ENCODE data around the gene HSFX3. TPM values are rescaled to one million over a fixed set of nuclear protein-coding genes. Genes with fewer than 3 reads are reported as not detected.
"Not testable (repeated sequence)": the region's sequence is repeated elsewhere in the genome, so short reads cannot be mapped to it uniquely, and the experiment has no call there.

The HSFX3 gene
- total RNA-seq, 1 experiment from 2014 or later: not detected

DNA sequence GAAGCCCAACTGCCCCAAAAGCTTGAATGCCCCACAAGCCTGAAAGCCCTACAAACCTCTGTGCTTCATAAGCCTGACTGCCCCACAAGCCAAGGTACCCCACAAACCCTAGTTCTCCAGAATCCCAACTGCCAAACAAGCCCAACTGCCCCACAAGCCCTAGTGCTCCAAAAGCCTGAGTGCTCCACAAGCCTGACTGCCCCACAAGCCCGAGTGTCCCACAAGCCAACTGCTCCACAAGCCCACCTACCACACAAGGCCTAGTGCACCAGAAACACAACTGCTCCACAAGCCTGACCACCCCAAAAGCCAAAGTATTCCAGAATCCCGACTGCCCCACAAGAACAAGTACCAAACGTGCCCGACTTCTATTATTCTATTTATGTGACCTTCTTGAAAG is 13.6 kb upstream of the HSFX3 start:
- ChIA-PET POLR2A (ENCODE audit: low non-redundant PET) (no interaction called here), CTCF (no interaction called here)
- intact Hi-C loops (cut with micrococcal nuclease; ENCODE audit: unreplicated experiment): no loop called here
- no peaks in the 10 kb centered on the region for H3K4me1 ChIP-seq (ENCODE audit: insufficient read depth, low read length, poor library complexity, severe bottlenecking)
- H3K27me3 ChIP-seq (replicated peaks; ENCODE audit: insufficient read depth, low read depth, low read length, poor library complexity): no peaks in the 10 kb centered on the region
- no peak for DNase-seq (ENCODE audit: low spot score)
- no TSS peak for BruUV-seq (replicated peaks)
- no peaks in the 10 kb centered on the region for H3K9me3 ChIP-seq (ENCODE audit: low read depth, low read length, poor library complexity, severe bottlenecking)
- H3K4me3 ChIP-seq (ENCODE audit: low read depth, low read length, poor library complexity, severe bottlenecking): no peak overlapping the region
- no peaks in the 10 kb centered on the region for H3K36me3 ChIP-seq (ENCODE audit: insufficient read depth, low read length, poor library complexity, severe bottlenecking)
- TF ChIP-seq EZH2 (IDR thresholded peaks at IDR 0.05; ENCODE audit: borderline replicate concordance, low read depth, low read length, poor library complexity, severe bottlenecking): no peak
- TF ChIP-seq, protein P1, sequence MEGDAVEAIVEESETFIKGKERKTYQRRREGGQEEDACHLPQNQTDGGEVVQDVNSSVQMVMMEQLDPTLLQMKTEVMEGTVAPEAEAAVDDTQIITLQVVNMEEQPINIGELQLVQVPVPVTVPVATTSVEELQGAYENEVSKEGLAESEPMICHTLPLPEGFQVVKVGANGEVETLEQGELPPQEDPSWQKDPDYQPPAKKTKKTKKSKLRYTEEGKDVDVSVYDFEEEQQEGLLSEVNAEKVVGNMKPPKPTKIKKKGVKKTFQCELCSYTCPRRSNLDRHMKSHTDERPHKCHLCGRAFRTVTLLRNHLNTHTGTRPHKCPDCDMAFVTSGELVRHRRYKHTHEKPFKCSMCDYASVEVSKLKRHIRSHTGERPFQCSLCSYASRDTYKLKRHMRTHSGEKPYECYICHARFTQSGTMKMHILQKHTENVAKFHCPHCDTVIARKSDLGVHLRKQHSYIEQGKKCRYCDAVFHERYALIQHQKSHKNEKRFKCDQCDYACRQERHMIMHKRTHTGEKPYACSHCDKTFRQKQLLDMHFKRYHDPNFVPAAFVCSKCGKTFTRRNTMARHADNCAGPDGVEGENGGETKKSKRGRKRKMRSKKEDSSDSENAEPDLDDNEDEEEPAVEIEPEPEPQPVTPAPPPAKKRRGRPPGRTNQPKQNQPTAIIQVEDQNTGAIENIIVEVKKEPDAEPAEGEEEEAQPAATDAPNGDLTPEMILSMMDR (conservative IDR thresholded peaks at IDR 0.05; ENCODE audit: low read depth, low read length): no peak
- no peak overlapping the region for H3K27ac ChIP-seq (ENCODE audit: low read depth, low read length, poor library complexity, severe bottlenecking)

DNA sequence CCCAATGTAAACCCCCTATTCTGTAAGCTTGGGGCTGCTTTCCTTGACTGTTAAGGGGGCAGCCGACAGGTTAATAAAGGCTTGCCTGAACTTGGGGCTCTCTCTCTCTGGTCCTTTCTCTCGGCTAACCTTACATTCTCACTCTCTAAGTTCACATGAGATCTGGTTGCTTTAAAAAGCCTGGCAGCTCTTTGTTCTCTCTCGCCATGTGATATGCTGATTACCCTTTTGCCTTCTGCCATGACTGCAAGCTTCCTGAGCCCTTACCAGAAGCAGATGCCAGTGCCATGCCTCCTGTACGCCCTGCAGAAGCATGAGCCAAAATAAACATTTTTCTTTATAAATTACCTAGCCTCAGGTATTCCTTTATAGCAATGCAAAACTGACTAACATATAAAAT is 5.5 kb upstream of the HSFX3 start:
- H3K36me3 ChIP-seq (ENCODE audit: insufficient read depth, low read length, poor library complexity, severe bottlenecking); H3K9me3 ChIP-seq (ENCODE audit: low read depth, low read length, poor library complexity, severe bottlenecking); DNase-seq (ENCODE audit: low spot score); intact Hi-C loops (cut with micrococcal nuclease; ENCODE audit: unreplicated experiment); H3K27ac ChIP-seq (ENCODE audit: low read depth, low read length, poor library complexity, severe bottlenecking); H3K27me3 ChIP-seq (replicated peaks; ENCODE audit: insufficient read depth, low read depth, low read length, poor library complexity); H3K4me3 ChIP-seq (ENCODE audit: low read depth, low read length, poor library complexity, severe bottlenecking); CTCF ChIA-PET; POLR2A ChIA-PET (ENCODE audit: low non-redundant PET); BruUV-seq (replicated peaks); H3K4me1 ChIP-seq (ENCODE audit: insufficient read depth, low read length, poor library complexity, severe bottlenecking): not testable (repeated sequence)

DNA sequence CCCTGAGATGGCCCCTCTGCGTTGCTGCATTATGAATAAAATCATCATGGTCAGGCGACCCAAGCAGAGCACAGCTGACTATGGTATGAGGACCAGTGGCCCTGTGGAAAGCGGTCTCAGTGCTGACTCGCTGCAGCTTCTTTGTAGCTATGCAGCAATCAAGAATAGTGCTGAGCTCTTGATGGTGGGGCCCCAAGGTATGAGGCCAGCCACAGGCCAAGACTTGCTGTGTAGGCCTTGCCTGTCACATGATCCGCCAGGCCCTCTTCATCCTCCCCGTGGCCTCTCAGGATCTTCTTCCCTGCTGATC is 2.2 kb upstream of the HSFX3 start:
- POLR2A ChIA-PET (ENCODE audit: low non-redundant PET); H3K27me3 ChIP-seq (replicated peaks; ENCODE audit: insufficient read depth, low read depth, low read length, poor library complexity); H3K4me1 ChIP-seq (ENCODE audit: insufficient read depth, low read length, poor library complexity, severe bottlenecking); intact Hi-C loops (cut with micrococcal nuclease; ENCODE audit: unreplicated experiment); H3K36me3 ChIP-seq (ENCODE audit: insufficient read depth, low read length, poor library complexity, severe bottlenecking); CTCF ChIA-PET; H3K9me3 ChIP-seq (ENCODE audit: low read depth, low read length, poor library complexity, severe bottlenecking); H3K4me3 ChIP-seq (ENCODE audit: low read depth, low read length, poor library complexity, severe bottlenecking); H3K27ac ChIP-seq (ENCODE audit: low read depth, low read length, poor library complexity, severe bottlenecking); BruUV-seq (replicated peaks); DNase-seq (ENCODE audit: low spot score): not testable (repeated sequence)

DNA sequence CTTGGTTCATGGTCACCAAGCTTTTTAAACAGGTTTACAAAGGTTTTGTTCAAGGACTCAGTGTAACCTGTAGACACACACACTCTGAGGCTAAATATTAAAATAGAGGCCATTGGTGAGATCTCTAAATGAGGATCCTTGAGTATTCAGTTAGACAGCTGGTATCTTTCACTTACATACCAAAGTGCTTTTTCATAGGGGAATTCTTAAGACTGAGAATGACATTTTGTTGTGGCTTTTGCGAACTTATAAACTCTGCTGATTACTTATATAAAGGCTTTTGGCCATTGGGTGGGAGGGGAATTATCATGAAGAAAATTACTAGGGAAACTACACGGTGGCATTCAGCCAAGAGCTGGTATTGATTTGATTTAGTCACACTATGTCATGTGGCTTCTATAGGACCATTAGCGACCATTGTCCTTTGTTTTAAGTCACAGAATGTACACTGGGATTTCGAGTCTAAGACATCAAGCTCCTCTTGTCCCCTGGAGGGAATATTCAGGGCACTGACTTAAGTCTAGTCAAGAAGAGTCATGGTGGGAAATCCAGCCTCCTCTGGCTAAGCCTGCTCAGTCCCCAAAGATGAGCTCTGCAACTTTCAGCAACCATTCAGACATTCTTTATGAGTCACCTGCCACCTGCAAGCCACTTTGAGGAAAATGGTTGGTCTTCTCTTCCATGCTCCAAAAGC is 1.7 kb upstream of the HSFX3 start:
- H3K27ac ChIP-seq (ENCODE audit: low read depth, low read length, poor library complexity, severe bottlenecking); CTCF ChIA-PET; H3K4me1 ChIP-seq (ENCODE audit: insufficient read depth, low read length, poor library complexity, severe bottlenecking); H3K36me3 ChIP-seq (ENCODE audit: insufficient read depth, low read length, poor library complexity, severe bottlenecking); POLR2A ChIA-PET (ENCODE audit: low non-redundant PET); BruUV-seq (replicated peaks); intact Hi-C loops (cut with micrococcal nuclease; ENCODE audit: unreplicated experiment); H3K27me3 ChIP-seq (replicated peaks; ENCODE audit: insufficient read depth, low read depth, low read length, poor library complexity); H3K9me3 ChIP-seq (ENCODE audit: low read depth, low read length, poor library complexity, severe bottlenecking); DNase-seq (ENCODE audit: low spot score); H3K4me3 ChIP-seq (ENCODE audit: low read depth, low read length, poor library complexity, severe bottlenecking): not testable (repeated sequence)

DNA sequence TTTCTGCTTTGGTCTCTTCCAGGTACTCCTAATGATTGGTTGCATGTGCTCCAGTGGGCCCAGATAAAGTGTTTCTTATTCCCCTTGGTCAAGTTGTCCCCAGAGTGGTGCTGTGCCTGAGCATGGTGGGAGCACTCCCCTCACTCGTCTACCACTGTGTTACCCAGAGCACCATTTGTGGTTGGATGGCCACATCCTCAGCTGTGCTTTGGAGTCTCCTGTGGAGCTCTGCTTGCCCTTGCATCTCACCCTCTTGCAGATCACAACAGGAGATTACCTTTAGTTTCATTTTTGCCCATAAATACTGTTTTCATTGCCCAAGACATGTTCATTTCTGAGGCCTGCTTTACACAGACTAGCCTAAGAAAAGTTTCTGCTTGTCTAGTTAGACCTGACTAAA is 730 bp upstream of the HSFX3 start:
- H3K27ac ChIP-seq (ENCODE audit: low read depth, low read length, poor library complexity, severe bottlenecking); CTCF ChIA-PET: not testable (repeated sequence)

DNA sequence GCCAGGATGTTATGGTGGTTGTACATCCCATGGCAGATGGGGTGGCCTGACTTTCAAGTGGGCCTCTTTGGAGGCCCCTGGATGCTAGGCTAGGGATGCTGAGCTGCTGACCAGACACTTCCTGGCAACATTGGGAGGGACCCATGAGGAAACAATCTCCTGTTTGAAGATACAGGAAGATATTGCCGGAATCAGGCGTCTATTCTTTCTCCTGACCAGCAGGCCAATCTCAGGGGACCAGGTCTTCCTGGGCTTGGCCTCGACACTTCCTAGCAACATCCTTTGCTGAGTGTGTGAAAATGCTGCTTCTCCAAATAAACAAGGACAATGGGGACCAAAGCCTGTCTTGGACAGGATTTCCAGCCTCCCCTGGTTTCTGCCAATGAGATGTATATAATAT is 1.9 kb downstream of the HSFX3 start:
- POLR2A ChIA-PET (ENCODE audit: low non-redundant PET); H3K36me3 ChIP-seq (ENCODE audit: insufficient read depth, low read length, poor library complexity, severe bottlenecking); DNase-seq (ENCODE audit: low spot score); H3K4me3 ChIP-seq (ENCODE audit: low read depth, low read length, poor library complexity, severe bottlenecking); H3K27me3 ChIP-seq (replicated peaks; ENCODE audit: insufficient read depth, low read depth, low read length, poor library complexity); BruUV-seq (replicated peaks); H3K27ac ChIP-seq (ENCODE audit: low read depth, low read length, poor library complexity, severe bottlenecking); CTCF ChIA-PET; intact Hi-C loops (cut with micrococcal nuclease; ENCODE audit: unreplicated experiment); H3K4me1 ChIP-seq (ENCODE audit: insufficient read depth, low read length, poor library complexity, severe bottlenecking); H3K9me3 ChIP-seq (ENCODE audit: low read depth, low read length, poor library complexity, severe bottlenecking): not testable (repeated sequence)

More for the DNA sequence above, 730 bp upstream of the HSFX3 start:
- POLR2A ChIA-PET (ENCODE audit: low non-redundant PET); BruUV-seq (replicated peaks); H3K4me3 ChIP-seq (ENCODE audit: low read depth, low read length, poor library complexity, severe bottlenecking); DNase-seq (ENCODE audit: low spot score); H3K27me3 ChIP-seq (replicated peaks; ENCODE audit: insufficient read depth, low read depth, low read length, poor library complexity); H3K36me3 ChIP-seq (ENCODE audit: insufficient read depth, low read length, poor library complexity, severe bottlenecking); H3K9me3 ChIP-seq (ENCODE audit: low read depth, low read length, poor library complexity, severe bottlenecking); intact Hi-C loops (cut with micrococcal nuclease; ENCODE audit: unreplicated experiment); H3K4me1 ChIP-seq (ENCODE audit: insufficient read depth, low read length, poor library complexity, severe bottlenecking): not testable (repeated sequence)

DNA sequence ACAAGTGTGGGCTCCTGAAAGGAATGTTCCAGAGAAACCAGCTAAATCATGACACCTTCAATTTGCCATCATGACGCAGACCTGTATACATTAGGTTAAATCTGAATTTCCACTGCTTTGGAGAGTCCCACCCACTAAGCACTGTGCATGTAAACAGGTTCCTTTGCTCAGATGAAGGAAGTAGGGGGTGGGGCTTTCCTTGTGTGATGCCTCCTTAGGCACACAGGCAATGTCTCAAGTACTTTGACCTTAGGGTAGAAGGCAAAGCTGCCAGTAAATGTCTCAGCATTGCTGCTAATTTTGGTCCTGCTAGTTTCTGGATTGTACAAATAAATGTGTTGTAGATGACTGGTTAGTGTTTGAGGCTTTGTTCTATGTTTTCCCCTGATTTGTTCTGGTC is 2.8 kb downstream of the HSFX3 start:
- POLR2A ChIA-PET (ENCODE audit: low non-redundant PET); H3K27ac ChIP-seq (ENCODE audit: low read depth, low read length, poor library complexity, severe bottlenecking); H3K9me3 ChIP-seq (ENCODE audit: low read depth, low read length, poor library complexity, severe bottlenecking); DNase-seq (ENCODE audit: low spot score); BruUV-seq (replicated peaks); H3K4me1 ChIP-seq (ENCODE audit: insufficient read depth, low read length, poor library complexity, severe bottlenecking); CTCF ChIA-PET; intact Hi-C loops (cut with micrococcal nuclease; ENCODE audit: unreplicated experiment); H3K27me3 ChIP-seq (replicated peaks; ENCODE audit: insufficient read depth, low read depth, low read length, poor library complexity); H3K4me3 ChIP-seq (ENCODE audit: low read depth, low read length, poor library complexity, severe bottlenecking); H3K36me3 ChIP-seq (ENCODE audit: insufficient read depth, low read length, poor library complexity, severe bottlenecking): not testable (repeated sequence)
